T-helper 9 cell (primary cell): ENCODE results near the gene LAMA2.

Experiments
- DNase-seq: peaks from one replicate; pipeline ENCODE4 v3.0.0-alpha.2; 2020
- total RNA-seq, 2 donors: gene quantifications; one replicate each; lab custom pipeline; 2026; lab: John Stamatoyannopoulos, UW

Gene LAMA2
- 3.0 to 7.2 reads per million in 2 donors for total RNA-seq

- DNase-seq, result no peak
Observed at GRCh38 chr6:128882991-128883611, at the start of gene LAMA2. Gene LAMA2 (plus strand): TSS chr6:128883138. CDS start chr6:128883246, 108 bp downstream.

- no peak for DNase-seq
Observed at GRCh38 chr6:128836761-128837160, 46.2 kb upstream of the LAMA2 start.

- DNase-seq, result no peak
Observed at GRCh38 chr6:128841518-128841917, 41.4 kb upstream of the LAMA2 start.

- DNase-seq, result no peak
Observed at GRCh38 chr6:128844598-128844997, 38.3 kb upstream of the LAMA2 start.

- DNase-seq, result no peak
Observed at GRCh38 chr6:128847431-128848210, 35.3 kb upstream of the LAMA2 start.

GRCh38 chr6:128848212-128848935, 34.6 kb upstream of the LAMA2 start:
- DNase-seq, result no peak

- DNase-seq, result no peak
Observed at GRCh38 chr6:128855581-128856085, 27.3 kb upstream of the LAMA2 start.

GRCh38 chr6:128857806-128858205, 25.1 kb upstream of the LAMA2 start:
- no peak for DNase-seq

GRCh38 chr6:128860782-128861181, 22.2 kb upstream of the LAMA2 start:
- no peak for DNase-seq

- no peak for DNase-seq
Observed at GRCh38 chr6:128863983-128864382, 19.0 kb upstream of the LAMA2 start.

GRCh38 chr6:128870746-128871145, 12.2 kb upstream of the LAMA2 start:
- no peak for DNase-seq

- no peak for DNase-seq
Observed at GRCh38 chr6:128874863-128875262, 8.1 kb upstream of the LAMA2 start.

- DNase-seq, result no peak
Observed at GRCh38 chr6:128882560-128882959, 378 bp upstream of the LAMA2 start.

GRCh38 chr6:128883906-128884305, 968 bp downstream of the LAMA2 start:
- DNase-seq, result no peak

- no peak for DNase-seq
Observed at GRCh38 chr6:128885381-128885780, 2.4 kb downstream of the LAMA2 start.

- DNase-seq, result no peak
Observed at GRCh38 chr6:128886706-128887105, 3.8 kb downstream of the LAMA2 start.

GRCh38 chr6:128888444-128889175, 5.7 kb downstream of the LAMA2 start:
- no peak for DNase-seq

- no peak for DNase-seq
Observed at GRCh38 chr6:128889870-128890269, 6.9 kb downstream of the LAMA2 start.

- no peak for DNase-seq
Observed at GRCh38 chr6:128892079-128892478, 9.1 kb downstream of the LAMA2 start.

- DNase-seq, result no peak
Observed at GRCh38 chr6:128899341-128900050, 16.6 kb downstream of the LAMA2 start.

- no peak for DNase-seq
Observed at GRCh38 chr6:128903715-128904114, 20.8 kb downstream of the LAMA2 start.

GRCh38 chr6:128914051-128914450, 31.1 kb downstream of the LAMA2 start:
- DNase-seq, result no peak
